Activated naive CD8-positive, alpha-beta T cell treated with anti-CD3 and anti-CD28 coated beads for 36 hours (primary cell): ENCODE results near the gene BDKRB2. TPM values are rescaled to one million over a fixed set of nuclear protein-coding genes. Genes with fewer than 3 reads are reported as not detected.

ENCODE experiments used
- DNase-seq: peaks from one replicate; pipeline ENCODE4 v3.0.0; 2021
- H3K27ac Mint-ChIP-seq: one replicate; pipeline ENCODE4 v1.8.0; 2022; ENCODE audit warnings: mild to moderate bottlenecking, moderate library complexity, mixed read lengths
- H3K27me3 Mint-ChIP-seq: one replicate; pipeline ENCODE4 v1.8.0; 2022; ENCODE audit warnings: mild to moderate bottlenecking, mixed read lengths
- H3K36me3 Mint-ChIP-seq: one replicate; pipeline ENCODE4 v1.8.0; 2021; ENCODE audit warnings: mild to moderate bottlenecking, mixed read lengths
- H3K4me1 Mint-ChIP-seq: one replicate; pipeline ENCODE4 v1.8.0; 2021; ENCODE audit warnings: mixed read lengths
- H3K4me3 Mint-ChIP-seq: one replicate; pipeline ENCODE4 v1.8.0; 2022; ENCODE audit warnings: mild to moderate bottlenecking, moderate library complexity, mixed read lengths
- H3K9me3 Mint-ChIP-seq: one replicate; pipeline ENCODE4 v1.8.0; 2022; ENCODE audit warnings: mixed read lengths
- total RNA-seq, 2 experiments: library from RNA; stranded (reverse); gene quantifications; one replicate each; pipeline ENCODE4 v1.2.3, GENCODE V29; 2021

Gene BDKRB2
- total RNA-seq, 2 experiments from 2014 or later = not detected

DNA sequence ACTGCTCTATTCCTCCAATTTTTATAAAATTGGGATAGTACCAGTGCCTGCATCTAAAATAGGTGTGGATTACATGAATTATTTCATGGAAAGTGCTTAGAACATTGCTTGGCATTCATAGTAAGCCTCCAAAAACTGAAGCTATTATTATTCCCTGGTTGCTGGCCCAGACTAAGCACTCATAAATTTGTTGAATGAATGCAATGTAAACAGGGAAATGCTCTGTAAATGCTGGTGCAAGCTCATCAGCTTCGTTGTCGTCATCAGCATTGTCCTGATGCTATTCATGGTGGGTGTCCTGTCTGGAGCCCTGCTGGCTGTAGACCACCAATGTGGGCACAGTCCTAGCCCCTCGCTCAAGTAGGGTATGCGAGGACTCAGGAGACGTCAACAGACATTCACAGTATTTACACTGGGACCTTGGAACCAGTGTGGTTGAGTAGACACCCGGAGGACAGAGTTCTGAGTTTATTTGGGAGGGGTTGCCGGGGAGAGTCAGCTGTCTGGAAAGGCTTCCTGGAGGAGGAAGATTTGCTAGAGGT lies 16.5 kb downstream of the BDKRB2 start:
- no peak overlapping the region for H3K27ac Mint-ChIP-seq
- no peaks in the 10 kb centered on the region for H3K9me3 Mint-ChIP-seq
- no peak for DNase-seq
- H3K27me3 Mint-ChIP-seq = peaks cover 4% of the 10 kb centered on the region
- no peak overlapping the region for H3K4me3 Mint-ChIP-seq
- no peaks in the 10 kb centered on the region for H3K36me3 Mint-ChIP-seq
- no peaks in the 10 kb centered on the region for H3K4me1 Mint-ChIP-seq

DNA sequence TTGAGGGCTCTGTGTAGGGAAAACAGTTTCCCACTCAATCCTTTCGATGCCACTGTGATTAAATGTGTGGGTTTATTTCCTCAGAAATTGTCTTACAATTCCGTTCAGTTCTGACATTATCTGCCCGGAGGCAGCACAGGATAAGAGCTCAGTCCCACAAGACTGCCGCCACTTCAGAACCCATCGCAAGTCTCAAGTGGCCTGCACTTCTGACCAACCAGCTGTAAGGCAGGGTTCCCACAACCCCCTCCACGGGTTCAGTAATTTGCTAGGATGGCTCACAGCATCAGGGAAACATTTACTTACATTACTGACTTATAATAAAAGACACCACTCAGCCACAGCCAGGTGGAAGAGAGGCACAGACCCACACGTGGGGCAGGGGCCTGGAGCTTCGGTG lies 17.2 kb downstream of the BDKRB2 start:
- H3K27ac Mint-ChIP-seq = no peak overlapping the region
- DNase-seq = no peak
- H3K9me3 Mint-ChIP-seq = no peaks in the 10 kb centered on the region
- no peaks in the 10 kb centered on the region for H3K36me3 Mint-ChIP-seq
- peaks cover 4% of the 10 kb centered on the region for H3K27me3 Mint-ChIP-seq
- H3K4me3 Mint-ChIP-seq = no peak overlapping the region
- no peaks in the 10 kb centered on the region for H3K4me1 Mint-ChIP-seq

DNA sequence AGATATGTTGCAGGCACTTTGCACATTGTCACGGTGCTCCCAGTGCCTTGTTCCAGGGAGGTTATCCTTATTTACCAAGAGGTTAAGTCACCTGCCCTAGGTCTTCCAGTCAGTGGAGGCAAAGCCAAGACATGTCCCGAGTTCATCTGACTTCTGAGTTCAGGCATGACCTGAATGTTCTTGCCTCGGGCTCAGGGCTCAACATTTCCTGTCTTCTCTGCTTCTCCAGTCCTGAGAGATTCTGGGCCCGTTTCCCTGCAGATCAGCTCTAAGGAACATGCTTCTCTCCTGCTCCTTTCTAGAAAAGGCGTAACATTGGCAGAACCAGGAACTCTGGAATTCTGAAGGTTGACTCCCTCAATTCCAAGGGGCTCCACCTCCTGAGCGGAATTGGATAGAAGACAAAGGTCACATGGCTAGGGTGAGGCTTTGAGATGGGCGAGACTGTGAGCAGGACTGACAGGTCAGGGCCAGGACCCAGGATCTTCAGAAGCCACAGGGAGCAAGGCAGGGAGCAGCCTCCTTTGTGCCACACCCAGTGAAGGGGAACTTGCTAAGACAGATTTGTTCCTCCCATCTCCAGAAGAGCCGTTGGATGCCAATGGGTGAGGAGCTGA lies 19.9 kb downstream of the BDKRB2 start:
- no peaks in the 10 kb centered on the region for H3K36me3 Mint-ChIP-seq
- H3K27ac Mint-ChIP-seq = no peak overlapping the region
- peaks cover 1% of the 10 kb centered on the region for H3K9me3 Mint-ChIP-seq
- H3K4me1 Mint-ChIP-seq = no peaks in the 10 kb centered on the region
- H3K4me3 Mint-ChIP-seq = no peak overlapping the region
- H3K27me3 Mint-ChIP-seq = peaks cover 4% of the 10 kb centered on the region
- DNase-seq = no peak

DNA sequence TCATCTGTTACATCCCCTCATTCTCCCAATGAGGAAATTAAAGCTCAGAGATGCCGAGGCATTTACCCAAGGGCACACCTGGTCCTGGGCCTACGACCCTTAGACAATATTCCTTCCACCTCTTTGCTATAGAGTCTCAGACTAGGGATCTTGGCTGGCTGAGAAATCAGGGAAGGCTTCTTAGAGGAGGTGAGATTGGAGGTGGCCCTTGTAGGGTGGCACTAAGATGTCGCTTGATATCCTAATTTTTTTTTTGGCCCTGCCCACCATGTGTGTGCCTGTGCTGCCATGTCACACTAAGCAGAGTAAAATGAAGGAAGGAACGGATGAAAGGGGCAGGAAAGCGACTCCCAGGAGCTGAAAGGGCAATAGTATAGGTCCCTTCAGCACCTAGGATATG lies 20.6 kb downstream of the BDKRB2 start:
- peaks cover 1% of the 10 kb centered on the region for H3K9me3 Mint-ChIP-seq
- no peak overlapping the region for H3K27ac Mint-ChIP-seq
- H3K4me1 Mint-ChIP-seq = no peaks in the 10 kb centered on the region
- H3K27me3 Mint-ChIP-seq = peaks cover 4% of the 10 kb centered on the region
- no peak for DNase-seq
- H3K36me3 Mint-ChIP-seq = no peaks in the 10 kb centered on the region
- no peak overlapping the region for H3K4me3 Mint-ChIP-seq

DNA sequence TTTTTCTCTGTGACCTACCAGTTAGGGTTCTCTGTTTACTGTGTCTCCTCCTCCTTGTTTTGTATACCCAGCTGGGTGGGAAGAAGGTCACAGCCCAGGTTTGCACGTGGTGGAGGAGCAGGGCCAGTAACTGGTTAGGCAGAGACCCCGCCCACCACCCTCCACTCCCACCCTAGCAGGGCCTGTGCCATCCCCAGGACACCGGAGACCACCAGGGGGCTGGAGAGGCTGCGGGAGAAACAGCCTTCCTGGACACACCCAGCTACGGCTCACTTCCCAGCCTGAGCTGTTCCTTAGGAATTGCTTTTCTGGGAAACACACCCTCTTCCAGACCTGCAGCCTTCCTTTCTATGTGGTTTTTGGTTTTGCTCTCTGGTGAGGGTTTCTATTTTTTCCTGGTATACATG lies 21.1 kb downstream of the BDKRB2 start:
- no peak for DNase-seq
- H3K27me3 Mint-ChIP-seq = peaks cover 1% of the 10 kb centered on the region
- H3K4me3 Mint-ChIP-seq = no peak overlapping the region
- no peaks in the 10 kb centered on the region for H3K36me3 Mint-ChIP-seq
- H3K4me1 Mint-ChIP-seq = no peaks in the 10 kb centered on the region
- peaks cover 1% of the 10 kb centered on the region for H3K9me3 Mint-ChIP-seq
- H3K27ac Mint-ChIP-seq = no peak overlapping the region

DNA sequence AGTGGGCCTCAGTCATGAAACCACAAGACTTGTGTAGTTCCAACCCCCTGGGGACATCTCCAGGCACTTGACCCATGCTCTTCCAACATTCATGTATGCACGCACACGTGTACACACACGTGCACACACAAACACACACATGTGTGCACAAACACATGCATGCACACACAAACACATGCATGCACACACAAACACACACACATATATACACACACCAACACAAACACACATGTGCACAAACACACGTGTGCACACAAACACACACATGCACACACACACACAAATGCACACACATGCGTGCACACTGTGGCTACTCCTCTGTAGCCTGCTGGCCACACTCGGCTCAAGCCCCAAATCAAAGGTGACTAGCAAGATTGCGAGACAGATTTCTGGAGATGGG lies 22.8 kb downstream of the BDKRB2 start:
- DNase-seq = no peak
- Mint-ChIP-seq H3K36me3 (no peaks in the 10 kb centered on the region), H3K4me3 (no peak overlapping the region), H3K27ac (no peak overlapping the region), H3K4me1 (no peaks in the 10 kb centered on the region), H3K27me3 (no peaks in the 10 kb centered on the region), H3K9me3 (peaks cover 1% of the 10 kb centered on the region)

DNA sequence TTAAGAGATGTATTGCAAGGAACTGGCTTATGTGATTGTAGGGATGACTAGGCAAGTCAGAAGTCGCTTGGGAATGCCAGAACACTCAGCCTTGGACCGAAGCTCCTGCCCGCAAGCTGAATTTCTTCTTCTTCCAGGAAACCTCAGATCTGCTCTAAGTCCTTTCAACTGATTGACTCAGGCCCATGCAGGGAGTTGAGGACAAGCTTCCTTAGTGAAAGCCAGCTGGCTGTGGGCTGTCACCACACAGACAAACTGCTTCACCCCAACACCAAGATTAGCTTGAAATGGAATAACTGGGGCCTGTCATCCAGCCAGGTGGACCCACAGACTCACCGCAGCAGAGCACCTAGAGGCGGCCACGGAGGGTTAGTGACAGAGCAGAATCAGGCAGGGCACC lies 24.7 kb downstream of the BDKRB2 start:
- Mint-ChIP-seq H3K36me3 (no peaks in the 10 kb centered on the region), H3K4me3 (no peak overlapping the region), H3K4me1 (no peaks in the 10 kb centered on the region), H3K27ac (no peak overlapping the region), H3K9me3 (peaks cover 1% of the 10 kb centered on the region), H3K27me3 (no peaks in the 10 kb centered on the region)
- no peak for DNase-seq

DNA sequence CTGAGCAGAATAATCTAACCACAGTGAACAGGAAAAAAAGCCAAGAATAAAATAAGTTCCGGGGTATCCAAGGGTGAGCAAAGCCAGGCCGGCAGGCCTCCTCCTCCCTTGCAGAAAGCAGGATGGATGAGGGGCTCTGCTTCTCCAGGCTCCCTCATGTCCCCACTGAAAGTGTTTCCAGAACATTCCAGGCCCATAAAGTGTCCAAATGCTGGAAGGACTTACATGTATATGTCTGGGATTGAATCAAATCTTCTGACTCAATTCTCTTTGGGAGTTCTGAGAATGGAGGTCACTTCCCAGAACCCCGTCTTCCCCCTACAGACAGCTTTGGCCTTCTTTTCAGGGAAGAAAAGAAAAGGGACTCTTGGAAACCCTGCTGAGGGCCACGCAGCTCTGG lies 26.4 kb downstream of the BDKRB2 start:
- no peaks in the 10 kb centered on the region for H3K36me3 Mint-ChIP-seq
- H3K9me3 Mint-ChIP-seq = peaks cover 1% of the 10 kb centered on the region
- no peak overlapping the region for H3K27ac Mint-ChIP-seq

DNA sequence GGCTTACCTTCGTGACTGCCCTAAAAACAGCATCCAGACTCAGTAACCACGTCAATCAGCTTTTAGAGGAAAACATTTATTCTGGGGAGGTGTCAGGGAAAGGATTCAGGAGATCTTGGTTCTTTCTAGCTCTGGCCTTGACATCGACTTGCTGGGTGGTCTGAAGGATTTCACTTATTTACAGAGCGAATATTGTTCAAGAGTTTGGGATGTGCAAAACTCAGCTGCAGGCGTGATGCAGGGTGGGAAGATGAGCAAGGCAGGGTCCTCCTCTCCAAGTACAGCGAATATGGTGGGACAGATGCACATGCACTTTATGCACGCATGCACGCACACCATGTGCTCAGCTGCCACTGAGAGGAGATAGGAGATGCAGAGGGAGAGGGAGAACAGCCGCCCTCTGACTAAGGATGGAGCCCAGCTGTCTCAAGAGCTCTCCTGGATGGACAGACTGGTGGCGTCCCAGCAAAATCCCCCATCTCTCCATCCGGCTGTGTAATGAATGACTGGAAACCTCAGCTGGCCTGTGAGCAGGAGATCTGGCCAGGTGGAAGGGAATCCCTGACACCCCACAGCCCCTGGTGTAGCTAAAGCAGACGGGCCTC lies 27.0 kb downstream of the BDKRB2 start:
- Mint-ChIP-seq H3K27ac (no peak overlapping the region), H3K4me3 (no peak overlapping the region), H3K4me1 (no peaks in the 10 kb centered on the region), H3K36me3 (no peaks in the 10 kb centered on the region), H3K9me3 (peaks cover 1% of the 10 kb centered on the region), H3K27me3 (no peaks in the 10 kb centered on the region)
- DNase-seq = no peak

More for the DNA sequence above, 26.4 kb downstream of the BDKRB2 start:
- Mint-ChIP-seq H3K4me1 (no peaks in the 10 kb centered on the region), H3K4me3 (no peak overlapping the region), H3K27me3 (no peaks in the 10 kb centered on the region)
- DNase-seq = no peak

DNA sequence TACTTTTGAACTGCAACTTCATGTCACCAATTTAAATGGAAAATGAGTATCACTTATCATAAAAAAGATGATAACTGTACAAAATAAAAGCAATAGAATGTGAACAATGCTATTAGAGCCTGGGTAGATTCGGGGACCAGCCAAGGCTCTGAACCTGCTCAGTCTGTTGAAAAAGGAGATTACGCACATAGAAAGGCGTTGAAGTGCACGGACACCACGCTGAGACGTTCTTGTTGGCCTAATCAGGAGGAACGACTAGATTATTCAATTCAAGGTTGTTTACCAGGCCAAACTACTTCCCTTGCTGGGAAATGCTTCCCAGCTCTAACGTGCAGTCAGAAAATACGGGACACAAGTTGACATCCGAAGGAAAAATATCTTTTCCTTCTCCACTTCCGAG lies 27.9 kb downstream of the BDKRB2 start:
- DNase-seq = no peak
- Mint-ChIP-seq H3K27ac (no peak overlapping the region), H3K9me3 (peaks cover 1% of the 10 kb centered on the region), H3K4me1 (no peaks in the 10 kb centered on the region), H3K27me3 (no peaks in the 10 kb centered on the region), H3K4me3 (no peak overlapping the region), H3K36me3 (no peaks in the 10 kb centered on the region)

DNA sequence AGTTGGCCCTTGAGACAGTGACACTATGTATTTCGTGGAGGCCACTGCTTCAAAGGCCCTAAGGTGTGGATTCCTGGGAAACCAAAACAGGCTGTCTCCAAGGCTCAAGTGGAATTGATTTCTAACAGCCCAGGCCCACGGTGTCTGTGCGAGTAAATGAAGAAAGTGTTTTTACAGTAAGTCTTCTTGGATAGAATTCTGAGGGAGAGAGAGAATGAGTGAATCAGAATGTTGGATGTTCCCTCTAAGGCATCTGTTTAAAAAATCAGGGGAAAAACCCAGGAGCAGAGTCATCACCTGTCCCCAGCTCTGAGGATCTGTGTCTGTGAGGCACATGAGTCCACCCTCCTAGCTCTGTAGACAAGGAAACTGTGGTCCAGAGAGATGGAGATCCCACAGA lies 29.0 kb downstream of the BDKRB2 start:
- no peak for DNase-seq
- Mint-ChIP-seq H3K4me1 (no peaks in the 10 kb centered on the region), H3K36me3 (no peaks in the 10 kb centered on the region), H3K9me3 (no peaks in the 10 kb centered on the region), H3K4me3 (no peak overlapping the region), H3K27ac (no peak overlapping the region), H3K27me3 (no peaks in the 10 kb centered on the region)

DNA sequence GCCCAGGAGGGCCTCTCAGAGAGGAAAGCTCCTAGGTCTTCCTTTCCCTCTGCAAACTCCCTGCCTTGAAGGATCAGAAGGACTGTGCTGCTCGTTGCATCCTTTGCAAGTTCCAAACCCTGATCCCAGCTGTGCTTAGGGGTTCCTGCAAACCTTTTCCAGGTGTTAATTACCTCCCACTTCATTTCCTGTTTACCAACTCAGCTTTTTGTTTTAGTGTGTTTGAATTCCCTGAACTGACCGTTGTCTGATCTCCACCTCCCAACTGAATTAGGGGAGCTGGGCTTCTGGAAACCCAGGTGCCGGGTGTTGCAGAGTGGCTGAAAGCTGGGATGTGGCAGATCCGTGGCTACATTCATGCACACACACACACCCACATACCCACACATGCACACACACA lies 30.8 kb downstream of the BDKRB2 start:
- H3K4me1 Mint-ChIP-seq = no peaks in the 10 kb centered on the region
- DNase-seq = no peak
- no peak overlapping the region for H3K4me3 Mint-ChIP-seq
- no peaks in the 10 kb centered on the region for H3K9me3 Mint-ChIP-seq
- H3K36me3 Mint-ChIP-seq = no peaks in the 10 kb centered on the region
- peaks cover 3% of the 10 kb centered on the region for H3K27me3 Mint-ChIP-seq
- H3K27ac Mint-ChIP-seq = no peak overlapping the region

DNA sequence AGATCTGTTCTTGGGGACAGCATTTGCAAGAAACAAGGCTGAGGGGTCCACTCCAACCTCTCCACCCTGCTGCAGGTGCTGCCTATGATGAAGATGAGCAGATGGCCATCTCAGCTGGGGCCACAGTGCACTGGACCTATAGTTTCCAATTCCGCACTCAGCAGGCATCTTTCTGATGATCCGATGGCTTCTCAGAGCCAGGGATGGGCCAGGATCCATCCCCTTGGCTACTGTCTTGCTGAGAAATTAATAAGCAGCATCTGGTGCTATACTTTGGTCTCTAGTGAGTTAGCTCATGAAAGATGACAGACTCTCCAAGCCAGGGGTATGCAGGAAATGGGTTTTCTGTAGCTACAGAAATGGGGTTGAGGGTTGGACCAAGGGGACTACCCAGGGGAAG lies 33.0 kb downstream of the BDKRB2 start:
- Mint-ChIP-seq H3K4me3 (no peak overlapping the region), H3K27ac (no peak overlapping the region), H3K4me1 (no peaks in the 10 kb centered on the region), H3K27me3 (peaks cover 3% of the 10 kb centered on the region), H3K36me3 (no peaks in the 10 kb centered on the region), H3K9me3 (no peaks in the 10 kb centered on the region)
- no peak for DNase-seq

DNA sequence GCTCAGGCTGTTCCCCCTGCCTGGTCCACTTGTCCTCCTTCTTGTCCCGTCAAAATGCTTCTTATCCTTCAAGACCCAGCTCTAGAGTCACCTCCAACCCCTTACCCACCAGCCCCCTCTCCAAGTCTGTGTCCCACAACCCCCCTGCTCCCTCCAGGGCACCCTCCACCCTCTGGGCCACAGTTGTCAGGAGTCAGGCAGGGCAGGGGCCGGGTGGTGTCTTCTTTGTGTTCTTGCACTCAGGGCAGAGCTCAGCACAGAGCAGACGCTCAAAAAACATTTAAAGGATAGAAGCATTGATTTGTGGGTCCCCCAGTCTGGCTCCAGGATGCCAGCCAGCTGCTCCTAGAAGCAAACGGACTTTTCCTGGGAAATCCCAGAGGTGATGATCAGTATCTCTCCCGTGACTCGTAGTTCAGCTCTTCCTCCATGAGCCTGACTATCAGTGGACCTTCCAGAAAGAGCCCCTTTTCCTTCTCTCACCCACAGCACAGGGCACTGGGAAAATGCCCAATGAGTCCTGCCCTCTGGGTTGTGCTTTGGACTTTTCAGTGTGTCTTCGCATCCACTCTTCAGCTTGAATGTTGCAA lies 34.1 kb downstream of the BDKRB2 start:
- Mint-ChIP-seq H3K4me3 (no peak overlapping the region), H3K36me3 (no peaks in the 10 kb centered on the region)

DNA sequence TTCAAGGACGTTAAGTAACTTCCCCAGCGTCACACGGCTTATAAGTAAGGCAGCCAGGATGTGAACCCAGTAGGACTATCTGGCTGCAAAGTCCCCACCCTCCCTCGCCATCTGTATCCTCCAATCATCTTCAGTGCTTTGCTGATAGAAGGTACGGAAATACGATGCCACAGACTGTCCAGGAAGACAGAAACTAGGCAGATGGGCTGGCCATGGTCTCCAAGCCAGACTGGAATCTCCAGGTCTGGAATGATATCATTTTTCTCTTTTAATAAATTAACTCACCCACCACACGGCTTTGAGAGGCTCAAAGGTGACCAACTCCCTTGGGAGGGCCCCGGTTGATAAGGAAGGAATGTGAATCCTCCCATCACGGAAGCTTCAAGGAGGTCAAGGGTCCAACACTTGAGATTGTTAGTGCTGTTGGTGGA lies 35.1 kb downstream of the BDKRB2 start:
- peaks cover 3% of the 10 kb centered on the region for H3K27me3 Mint-ChIP-seq
- no peak overlapping the region for H3K27ac Mint-ChIP-seq
- no peaks in the 10 kb centered on the region for H3K4me1 Mint-ChIP-seq
- no peak overlapping the region for H3K4me3 Mint-ChIP-seq
- H3K9me3 Mint-ChIP-seq = no peaks in the 10 kb centered on the region
- no peaks in the 10 kb centered on the region for H3K36me3 Mint-ChIP-seq
- no peak for DNase-seq

More for the DNA sequence above, 34.1 kb downstream of the BDKRB2 start:
- Mint-ChIP-seq H3K27ac (no peak overlapping the region), H3K27me3 (peaks cover 3% of the 10 kb centered on the region), H3K9me3 (no peaks in the 10 kb centered on the region), H3K4me1 (no peaks in the 10 kb centered on the region)
- no peak for DNase-seq

DNA sequence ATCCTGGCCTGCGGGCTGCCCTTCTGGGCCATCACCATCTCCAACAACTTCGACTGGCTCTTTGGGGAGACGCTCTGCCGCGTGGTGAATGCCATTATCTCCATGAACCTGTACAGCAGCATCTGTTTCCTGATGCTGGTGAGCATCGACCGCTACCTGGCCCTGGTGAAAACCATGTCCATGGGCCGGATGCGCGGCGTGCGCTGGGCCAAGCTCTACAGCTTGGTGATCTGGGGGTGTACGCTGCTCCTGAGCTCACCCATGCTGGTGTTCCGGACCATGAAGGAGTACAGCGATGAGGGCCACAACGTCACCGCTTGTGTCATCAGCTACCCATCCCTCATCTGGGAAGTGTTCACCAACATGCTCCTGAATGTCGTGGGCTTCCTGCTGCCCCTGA lies 36.0 kb downstream of the BDKRB2 start:
- H3K9me3 Mint-ChIP-seq = no peaks in the 10 kb centered on the region
- no peak overlapping the region for H3K4me3 Mint-ChIP-seq
- H3K27ac Mint-ChIP-seq = no peak overlapping the region
- H3K27me3 Mint-ChIP-seq = peaks cover 3% of the 10 kb centered on the region
- no peak for DNase-seq
- H3K36me3 Mint-ChIP-seq = no peaks in the 10 kb centered on the region
- no peaks in the 10 kb centered on the region for H3K4me1 Mint-ChIP-seq
